Neutrophil (primary cell): Measurements from ENCODE around the gene APC.

ENCODE experiments used
- H3K27ac ChIP-seq: fragments of 200-600 bp; sonication (generic); 2 replicates; pipeline ENCODE4 v1.5.1; 2016; ENCODE audit warnings: mild to moderate bottlenecking, moderate library complexity
- H3K27me3 ChIP-seq: fragments of 200-600 bp; sonication (generic); 2 replicates; pipeline ENCODE4 v1.6.0; 2016; ENCODE audit warnings: mild to moderate bottlenecking
- H3K36me3 ChIP-seq: fragments of 200-600 bp; sonication (generic); 2 replicates; pipeline ENCODE4 v1.5.1; 2017
- H3K4me1 ChIP-seq, 2 experiments: fragments of 200-600 bp in 1 of 2; sonication (generic) in 1 of 2; 1 replicate in 1 of 2; 2 replicates in 1 of 2; pipeline versions ENCODE4 v1.5.1 to v1.6.1; 2013 to 2016; ENCODE audit warnings: low read depth in 1 of 2, low read length in 1 of 2, mild to moderate bottlenecking in 1 of 2, moderate library complexity in 1 of 2; ENCODE audit not compliant: control insufficient read depth in 1 of 2, insufficient read depth in 1 of 2
- H3K4me3 ChIP-seq, 2 experiments: fragments of 200-600 bp in 1 of 2; sonication (generic) in 1 of 2; 1 replicate in 1 of 2; 2 replicates in 1 of 2; pipeline ENCODE4 v1.5.1; 2013 to 2016; ENCODE audit warnings: low read depth in 1 of 2, low read length in 1 of 2, mild to moderate bottlenecking in 1 of 2, moderate library complexity in 1 of 2
- H3K9me3 ChIP-seq: fragments of 200-600 bp; sonication (generic); 2 replicates; pipeline ENCODE4 v1.5.1; 2016
- CTCF ChIP-seq: fragments of 200-600 bp; sonication (generic); IDR thresholded peaks from 2 replicates; pipeline ENCODE4 v1.5.1; 2016; ENCODE audit warnings: antibody characterized with exemption

Gene APC

GRCh38 chr5:112895682-112896081 is 158.0 kb downstream of the APC start:
- Histone ChIP-seq H3K4me1 (no peaks in the 10 kb centered on the region), H3K9me3 (no peaks in the 10 kb centered on the region), H3K36me3 (peaks cover 81% of the 10 kb centered on the region), H3K27me3 (no peaks in the 10 kb centered on the region), H3K27ac (no peak overlapping the region), H3K4me3 (no peak overlapping the region)
- TF ChIP-seq CTCF = no peak
